RWPE2 (cell line): Measurements from ENCODE around the gene KIF21A.

Experiments used
- ATAC-seq: fragments of 200-7000 bp; cut with Tn5 transposase; 3 replicates; pipeline ENCODE4 v1.9.1; 2021; ENCODE audit warnings: low read depth
- DNase-seq: peaks from one replicate; pipeline ENCODE4 v3.0.0-alpha.2; 2020; ENCODE audit warnings: low spot score
- H3K27ac ChIP-seq: fragments of 450-650 bp; 2 replicates; pipeline ENCODE4 v1.5.1; 2017; ENCODE audit warnings: mild to moderate bottlenecking; ENCODE audit not compliant: poor library complexity, severe bottlenecking
- H3K27me3 ChIP-seq: fragments of 250-450 bp; sonication (Bioruptor Pico); 2 replicates; pipeline ENCODE4 v1.5.1; 2021; ENCODE audit warnings: mild to moderate bottlenecking, moderate library complexity; ENCODE audit not compliant: insufficient read depth, poor library complexity, severe bottlenecking
- H3K36me3 ChIP-seq: fragments of 250-450 bp; sonication (Bioruptor Pico); 2 replicates; pipeline ENCODE4 v1.5.1; 2020; ENCODE audit warnings: low read depth, mild to moderate bottlenecking, moderate library complexity
- H3K4me1 ChIP-seq: fragments of 250-450 bp; sonication (Bioruptor Pico); 2 replicates; pipeline ENCODE4 v1.5.1; 2021; ENCODE audit warnings: mild to moderate bottlenecking, moderate library complexity; ENCODE audit not compliant: insufficient read depth, poor library complexity, severe bottlenecking
- H3K4me3 ChIP-seq: fragments of 250-450 bp; sonication (Bioruptor Pico); 2 replicates; pipeline ENCODE4 v1.5.1; 2021; ENCODE audit warnings: mild to moderate bottlenecking, moderate library complexity; ENCODE audit not compliant: severe bottlenecking
- H3K9me3 ChIP-seq: fragments of 250-450 bp; sonication (Bioruptor Pico); 2 replicates; pipeline ENCODE4 v1.5.1; 2021; ENCODE audit warnings: mild to moderate bottlenecking, moderate library complexity; ENCODE audit not compliant: severe bottlenecking
- TF ChIP-seq, protein P1 (sequence below): fragments of 450-650 bp; IDR thresholded peaks from one replicate; pipeline ENCODE4 v1.5.1; 2017; ENCODE audit warnings: mild to moderate bottlenecking, moderate library complexity; ENCODE audit not compliant: poor library complexity, severe bottlenecking

KIF21A gene

DNA sequence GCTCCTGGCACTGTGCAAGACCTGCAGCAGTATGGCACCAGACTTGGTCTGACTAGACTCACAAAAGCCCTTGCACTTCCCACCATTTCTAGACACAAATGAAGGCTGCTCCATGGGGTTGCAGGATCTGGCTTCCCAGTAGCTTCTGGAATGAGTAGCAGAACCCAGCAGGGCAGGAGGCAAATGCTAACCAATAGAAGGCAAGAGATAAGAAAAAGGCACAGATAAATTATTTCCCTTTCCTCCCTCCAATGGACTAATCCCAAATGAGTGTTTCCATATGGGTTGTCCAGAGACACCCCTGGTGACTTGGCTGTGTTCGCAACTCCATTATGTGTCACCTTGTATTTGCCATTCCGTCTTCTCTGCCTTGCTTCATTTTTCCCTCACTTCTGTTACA, 49.7 kb downstream of the KIF21A start:
- Histone ChIP-seq H3K4me3 (no peak overlapping the region), H3K4me1 (no peaks in the 10 kb centered on the region), H3K36me3 (no peaks in the 10 kb centered on the region), H3K27me3 (no peaks in the 10 kb centered on the region), H3K9me3 (no peaks in the 10 kb centered on the region), H3K27ac (no peak overlapping the region)
- ATAC-seq (no peak), DNase-seq (no peak)
- TF ChIP-seq, protein P1, sequence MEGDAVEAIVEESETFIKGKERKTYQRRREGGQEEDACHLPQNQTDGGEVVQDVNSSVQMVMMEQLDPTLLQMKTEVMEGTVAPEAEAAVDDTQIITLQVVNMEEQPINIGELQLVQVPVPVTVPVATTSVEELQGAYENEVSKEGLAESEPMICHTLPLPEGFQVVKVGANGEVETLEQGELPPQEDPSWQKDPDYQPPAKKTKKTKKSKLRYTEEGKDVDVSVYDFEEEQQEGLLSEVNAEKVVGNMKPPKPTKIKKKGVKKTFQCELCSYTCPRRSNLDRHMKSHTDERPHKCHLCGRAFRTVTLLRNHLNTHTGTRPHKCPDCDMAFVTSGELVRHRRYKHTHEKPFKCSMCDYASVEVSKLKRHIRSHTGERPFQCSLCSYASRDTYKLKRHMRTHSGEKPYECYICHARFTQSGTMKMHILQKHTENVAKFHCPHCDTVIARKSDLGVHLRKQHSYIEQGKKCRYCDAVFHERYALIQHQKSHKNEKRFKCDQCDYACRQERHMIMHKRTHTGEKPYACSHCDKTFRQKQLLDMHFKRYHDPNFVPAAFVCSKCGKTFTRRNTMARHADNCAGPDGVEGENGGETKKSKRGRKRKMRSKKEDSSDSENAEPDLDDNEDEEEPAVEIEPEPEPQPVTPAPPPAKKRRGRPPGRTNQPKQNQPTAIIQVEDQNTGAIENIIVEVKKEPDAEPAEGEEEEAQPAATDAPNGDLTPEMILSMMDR = no peak

DNA sequence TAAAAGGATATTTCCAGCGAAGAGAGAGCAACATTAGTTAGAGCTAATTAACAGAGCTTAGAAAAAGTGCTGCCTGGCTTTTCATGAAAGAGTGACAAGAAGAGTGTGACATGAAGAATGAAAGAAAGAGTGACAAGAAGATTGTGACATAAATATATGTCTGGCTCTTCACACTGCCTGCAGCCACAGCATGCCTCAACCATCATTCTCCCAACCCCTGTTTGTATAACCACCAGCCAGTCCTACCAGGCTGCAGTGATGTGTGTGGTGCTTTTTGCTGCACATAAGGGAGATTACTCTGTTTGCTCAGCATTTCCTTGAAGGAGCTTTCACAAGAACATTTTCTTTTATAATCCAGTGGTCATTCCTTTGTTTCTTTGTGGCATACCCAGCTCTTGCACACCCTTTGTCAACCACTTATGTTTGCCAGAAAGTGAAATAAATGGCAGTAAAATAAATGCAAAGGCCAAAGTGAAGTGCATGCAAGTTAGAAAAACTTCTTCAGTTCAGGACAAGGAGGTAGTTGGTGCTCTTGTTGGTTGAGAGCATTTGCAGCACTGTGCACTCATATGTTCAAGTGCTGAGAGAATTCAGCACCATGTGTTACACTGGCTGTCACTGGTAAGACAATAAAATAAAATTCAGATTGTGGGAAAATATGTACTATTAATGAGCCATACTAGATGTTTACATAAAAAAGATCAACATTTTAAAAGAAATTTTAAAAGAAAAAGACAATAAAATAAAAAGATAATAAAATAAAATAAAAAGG, 50.6 kb downstream of the KIF21A start:
- Histone ChIP-seq H3K4me1 (no peaks in the 10 kb centered on the region), H3K27ac (no peak overlapping the region), H3K4me3 (no peak overlapping the region), H3K36me3 (no peaks in the 10 kb centered on the region), H3K27me3 (no peaks in the 10 kb centered on the region), H3K9me3 (no peaks in the 10 kb centered on the region)
- TF ChIP-seq, protein P1 = no peak
- ATAC-seq (no peak), DNase-seq (no peak)

DNA sequence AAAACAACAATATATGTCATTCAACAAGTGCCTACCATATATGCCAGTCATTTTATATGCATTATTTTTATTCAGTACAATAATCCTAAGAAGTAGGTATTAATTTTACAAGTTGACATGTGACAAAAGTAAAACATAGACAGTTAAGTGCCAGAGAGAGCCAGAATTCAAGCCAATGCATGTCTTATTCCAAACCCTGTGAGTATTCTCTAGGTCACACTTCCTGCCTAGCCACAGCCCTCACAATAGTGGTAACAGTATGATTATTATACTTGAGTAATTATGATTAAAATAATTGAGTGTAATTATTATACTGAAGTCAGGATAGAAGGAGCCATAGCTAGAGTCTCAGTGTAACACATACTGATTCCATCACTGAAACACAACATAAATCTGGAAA, 52.2 kb downstream of the KIF21A start:
- no peak for ATAC-seq
- H3K27me3 ChIP-seq = no peaks in the 10 kb centered on the region
- H3K4me1 ChIP-seq = no peaks in the 10 kb centered on the region
- TF ChIP-seq, protein P1 = no peak
- DNase-seq = no peak
- no peaks in the 10 kb centered on the region for H3K36me3 ChIP-seq
- no peak overlapping the region for H3K27ac ChIP-seq
- no peaks in the 10 kb centered on the region for H3K9me3 ChIP-seq
- no peak overlapping the region for H3K4me3 ChIP-seq

DNA sequence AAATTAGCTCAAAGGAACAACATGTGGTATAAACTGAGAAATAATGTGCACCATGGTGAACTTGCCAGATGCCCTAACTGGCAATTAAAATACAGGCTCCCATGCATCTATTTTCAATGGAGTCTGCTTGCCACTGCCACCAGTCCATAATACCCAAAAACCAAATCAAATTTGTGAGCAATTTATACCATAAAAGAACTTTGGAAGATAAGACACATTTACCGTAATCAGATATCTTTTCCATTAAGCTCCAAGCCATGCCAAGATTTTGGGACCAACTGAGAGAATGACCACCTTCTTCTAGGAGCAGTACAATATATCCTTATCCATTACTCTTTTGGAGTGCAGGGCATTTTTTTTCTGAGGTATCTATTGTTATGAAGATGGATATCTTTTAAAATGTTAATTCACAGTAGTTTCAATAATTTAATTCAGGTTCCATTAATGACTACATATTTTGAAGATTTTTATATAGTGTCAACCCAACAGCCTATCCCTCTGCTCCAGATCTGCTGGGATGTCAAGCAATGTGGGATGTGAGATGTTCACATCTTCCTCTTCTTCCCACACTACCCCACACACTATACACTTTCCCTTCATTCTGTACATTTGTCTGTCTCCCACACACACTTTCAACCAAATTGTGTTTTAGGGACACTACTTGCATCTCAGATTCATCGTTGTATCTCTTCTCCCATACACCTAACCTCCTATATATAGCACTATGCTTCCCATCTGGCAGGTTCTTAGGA, 53.3 kb downstream of the KIF21A start:
- no peak overlapping the region for H3K27ac ChIP-seq
- TF ChIP-seq, protein P1 = no peak
- DNase-seq (no peak), ATAC-seq (no peak)
- no peaks in the 10 kb centered on the region for H3K9me3 ChIP-seq
- H3K4me1 ChIP-seq = no peaks in the 10 kb centered on the region
- no peaks in the 10 kb centered on the region for H3K27me3 ChIP-seq
- no peaks in the 10 kb centered on the region for H3K36me3 ChIP-seq
- no peak overlapping the region for H3K4me3 ChIP-seq

DNA sequence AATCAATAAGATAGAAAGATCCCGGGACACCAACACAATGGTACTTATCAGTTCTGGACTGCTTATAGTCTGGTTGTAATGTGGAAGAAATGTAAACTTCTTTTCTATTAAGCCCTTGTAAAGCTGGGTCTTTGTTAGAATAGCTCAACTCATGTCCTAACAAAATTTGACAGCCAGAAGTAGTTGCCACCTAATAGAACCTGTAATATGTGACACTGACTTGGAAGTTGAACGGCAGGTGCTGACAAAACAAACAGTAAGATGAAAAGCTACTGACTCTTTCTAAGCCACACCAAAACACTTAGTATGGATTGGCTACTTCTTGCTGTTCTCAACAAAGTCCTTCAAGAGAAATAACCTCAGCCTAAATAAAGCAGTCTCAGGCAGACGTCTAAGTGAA, 56.6 kb downstream of the KIF21A start:
- ATAC-seq (no peak), DNase-seq (no peak)
- TF ChIP-seq, protein P1 = no peak
- Histone ChIP-seq H3K4me1 (no peaks in the 10 kb centered on the region), H3K9me3 (no peaks in the 10 kb centered on the region), H3K27me3 (no peaks in the 10 kb centered on the region), H3K4me3 (no peak overlapping the region), H3K27ac (no peak overlapping the region), H3K36me3 (no peaks in the 10 kb centered on the region)
